Naive thymus-derived CD4-positive, alpha-beta T cell (primary cell): ENCODE data around the gene FGFR3. TPM values are rescaled to one million over a fixed set of nuclear protein-coding genes. Genes with fewer than 3 reads are reported as not detected.

Experiments used
- ATAC-seq: fragments of 150-1000 bp; cut with Tn5 transposase; 2 replicates; pipeline ENCODE4 v1.10.0; 2021; ENCODE audit warnings: mild to moderate bottlenecking, moderate library complexity
- CTCF ChIA-PET: fragments of 350-600 bp; sonication (Branson Sonifier 250); formaldehyde crosslinking; loops from one replicate; lab custom pipeline; 2021; ENCODE audit warnings: antibody characterized with exemption; lab: Charles Lee
- POLR2A ChIA-PET: fragments of 350-600 bp; sonication (Branson Sonifier 250); formaldehyde crosslinking; loops from one replicate; lab custom pipeline; 2021; ENCODE audit warnings: antibody characterized with exemption, inconsistent platforms; lab: Charles Lee
- DNase-seq, 9 donors: peaks; one replicate each; pipeline versions ENCODE4 v3.0.0 to v3.0.0-alpha.2; 2020 to 2022; ENCODE audit warnings: mixed read lengths in 1 of 9
- H3K27ac ChIP-seq: one replicate; pipeline ENCODE4 v1.7.0; 2013; ENCODE audit warnings: mild to moderate bottlenecking, low read depth, low read length, moderate library complexity
- H3K27me3 ChIP-seq, 2 donors: one replicate each; pipeline ENCODE4 v1.7.0; 2013; ENCODE audit warnings: low read length in 2 of 2, mild to moderate bottlenecking in 2 of 2, moderate library complexity in 2 of 2; ENCODE audit not compliant: control insufficient read depth in 2 of 2, insufficient read depth in 2 of 2
- H3K36me3 ChIP-seq, 3 experiments: 1 replicate in 2 of 3; 2 replicates in 1 of 3; pipeline ENCODE4 v1.7.0; 2013; ENCODE audit warnings: low read length in 3 of 3, mild to moderate bottlenecking in 3 of 3, moderate library complexity in 1 of 3; ENCODE audit not compliant: insufficient read depth in 3 of 3, control insufficient read depth in 2 of 3
- H3K4me1 ChIP-seq, 2 donors: one replicate each; pipeline ENCODE4 v1.7.0; 2013; ENCODE audit warnings: low read length in 2 of 2, mild to moderate bottlenecking in 2 of 2, moderate library complexity in 1 of 2; ENCODE audit not compliant: control insufficient read depth in 2 of 2, insufficient read depth in 2 of 2
- H3K4me3 ChIP-seq: 2 replicates; pipeline ENCODE4 v1.7.0; 2013; ENCODE audit warnings: mild to moderate bottlenecking, low read length
- H3K9me3 ChIP-seq, 3 experiments: 1 replicate in 2 of 3; 2 replicates in 1 of 3; pipeline ENCODE4 v1.7.0; 2013; ENCODE audit warnings: low read length in 3 of 3; ENCODE audit not compliant: control insufficient read depth in 2 of 3
- H3K27ac Mint-ChIP-seq, 9 donors: one replicate each; pipeline ENCODE4 v1.8.0; 2020 to 2022; ENCODE audit warnings: mixed read lengths in 9 of 9, mild to moderate bottlenecking in 8 of 9, moderate library complexity in 5 of 9, inconsistent platforms in 2 of 9
- H3K27me3 Mint-ChIP-seq, 5 donors: one replicate each; pipeline ENCODE4 v1.8.0; 2021 to 2022; ENCODE audit warnings: mixed read lengths in 5 of 5, mild to moderate bottlenecking in 1 of 5
- H3K36me3 Mint-ChIP-seq, 5 donors: one replicate each; pipeline ENCODE4 v1.8.0; 2020 to 2022; ENCODE audit warnings: mixed read lengths in 5 of 5, mild to moderate bottlenecking in 3 of 5, inconsistent platforms in 1 of 5
- H3K4me1 Mint-ChIP-seq, 7 donors: one replicate each; pipeline ENCODE4 v1.8.0; 2020 to 2022; ENCODE audit warnings: mixed read lengths in 7 of 7, mild to moderate bottlenecking in 3 of 7, inconsistent platforms in 1 of 7
- H3K4me3 Mint-ChIP-seq, 10 donors: one replicate each; pipeline ENCODE4 v1.8.0; 2020 to 2022; ENCODE audit warnings: mild to moderate bottlenecking in 10 of 10, mixed read lengths in 10 of 10, moderate library complexity in 6 of 10, inconsistent platforms in 2 of 10
- H3K9me3 Mint-ChIP-seq, 11 donors: one replicate each; pipeline ENCODE4 v1.8.0; 2020 to 2022; ENCODE audit warnings: mixed read lengths in 11 of 11, mild to moderate bottlenecking in 4 of 11, inconsistent platforms in 1 of 11, moderate library complexity in 1 of 11
- intact Hi-C, 2 donors: fragments of 100-400 bp; cut with micrococcal nuclease; formaldehyde crosslinking; loops; one replicate each; pipeline ENCODE4 v1.15.1; 2023
- polyA plus RNA-seq, 2 donors: library from polyadenylated mRNA; unstranded; fragments of 300-500 nt; fragmentation: Illumina TruSeq; gene quantifications; one replicate each; pipeline ENCODE4 v1.2.3, GENCODE V29; 2021
- total RNA-seq, 6 experiments: library from RNA in 5 of 6; stranded (reverse) in 5 of 6; gene quantifications; 1 replicate in 5 of 6; 2 replicates in 1 of 6; pipeline ENCODE4 v1.2.3 and lab custom pipeline; 2021 to 2026

The FGFR3 gene
- total and polyA plus RNA-seq, 7 experiments from 2014 or later: 1.0 TPM; not detected in 6

- peak overlapping the region in 4 of 10 donors; percentile 3 to 59 (median 12) for H3K4me3 Mint-ChIP-seq
Observed at GRCh38 chr4:1851575-1852410, 58.7 kb downstream of the FGFR3 start.

GRCh38 chr4:1852904-1853623 is 60.0 kb downstream of the FGFR3 start:
- intact Hi-C loops: no loop called here
- H3K27me3 Mint-ChIP-seq: no peaks in the 10 kb centered on the region
- ChIA-PET CTCF (no interaction called here), POLR2A (no interaction called here)
- H3K9me3 Mint-ChIP-seq: no peaks in the 10 kb centered on the region
- H3K27me3 ChIP-seq: no peaks in the 10 kb centered on the region
- DNase-seq: no peak
- H3K4me3 Mint-ChIP-seq: peak overlapping the region in 8 of 10 donors; percentile 4 to 79 (median 22)
- no peaks in the 10 kb centered on the region for H3K9me3 ChIP-seq
- H3K36me3 ChIP-seq: peaks cover 0 to 4% (median 0%) of the 10 kb centered on the region in 3 experiments
- H3K4me3 ChIP-seq: no peak overlapping the region
- peaks cover 36 to 52% (median 43%) of the 10 kb centered on the region in 7 donors for H3K4me1 Mint-ChIP-seq
- H3K27ac ChIP-seq: no peak overlapping the region
- no peak for ATAC-seq
- peaks cover 0 to 3% (median 0%) of the 10 kb centered on the region in 5 donors for H3K36me3 Mint-ChIP-seq
- peak overlapping the region in 3 of 9 donors; percentile 31 to 65 (median 46) for H3K27ac Mint-ChIP-seq
- peaks cover 10 to 14% of the 10 kb centered on the region in 2 donors for H3K4me1 ChIP-seq

More at GRCh38 chr4:1851575-1852410, 58.7 kb downstream of the FGFR3 start:
- ATAC-seq (no peak), DNase-seq (no peak)
- no peaks in the 10 kb centered on the region for H3K27me3 Mint-ChIP-seq
- peaks cover 0 to 10% (median 0%) of the 10 kb centered on the region in 3 experiments for H3K36me3 ChIP-seq
- no peaks in the 10 kb centered on the region for H3K27me3 ChIP-seq
- peaks cover 8 to 10% of the 10 kb centered on the region in 2 donors for H3K4me1 ChIP-seq
- peaks cover 0 to 7% (median 3%) of the 10 kb centered on the region in 5 donors for H3K36me3 Mint-ChIP-seq
- H3K4me1 Mint-ChIP-seq: peaks cover 30 to 43% (median 35%) of the 10 kb centered on the region in 7 donors
- intact Hi-C loops: no loop called here
- CTCF ChIA-PET: interaction anchor here (0.7 kb wide), 1 partner anchor 48 kb away, joined by 3 read pairs; no protein-coding TSS in a partner anchor
- peak overlapping the region in 2 of 9 donors; percentile 45 to 82 for H3K27ac Mint-ChIP-seq
- no peak overlapping the region for H3K27ac ChIP-seq
- no peak overlapping the region for H3K4me3 ChIP-seq
- no peaks in the 10 kb centered on the region for H3K9me3 Mint-ChIP-seq
- no peaks in the 10 kb centered on the region for H3K9me3 ChIP-seq
- POLR2A ChIA-PET: no interaction called here

GRCh38 chr4:1854752-1855151 is 61.7 kb downstream of the FGFR3 start:
- intact Hi-C loops: loop anchor here (5.0 kb wide), 3 partner anchors 507 to 613 kb away; partner anchors contain the start of genes CTBP1 (in 1 of the 2), RNF4 (in 1 of the 2) and UVSSA (in 1 of the 2)
- Histone ChIP-seq H3K36me3 (peaks cover 0 to 4% (median 0%) of the 10 kb centered on the region in 3 experiments), H3K4me1 (peaks cover 10 to 14% of the 10 kb centered on the region in 2 donors), H3K4me3 (peak overlapping the region; percentile 86), H3K9me3 (no peaks in the 10 kb centered on the region), H3K27ac (no peak overlapping the region), H3K27me3 (no peaks in the 10 kb centered on the region)
- Mint-ChIP-seq H3K4me3 (peak overlapping the region; percentile 67 to 88 (median 83)), H3K36me3 (peaks cover 0 to 3% (median 0%) of the 10 kb centered on the region in 5 donors), H3K27ac (peak overlapping the region in 6 of 9 donors; percentile 38 to 86 (median 72)), H3K27me3 (no peaks in the 10 kb centered on the region), H3K9me3 (no peaks in the 10 kb centered on the region), H3K4me1 (peaks cover 38 to 52% (median 45%) of the 10 kb centered on the region in 7 donors)
- ATAC-seq (no peak), DNase-seq (no peak)
- ChIA-PET POLR2A (interaction anchor here (0.6 to 7.7 kb wide), 5 partner anchors 14 to 184 kb away, joined by 3 to 74 read pairs (median 9); partner anchors contain the start of gene NSD2), CTCF (no interaction called here)

GRCh38 chr4:1855333-1856070 is 62.4 kb downstream of the FGFR3 start:
- CTCF ChIA-PET: no interaction called here
- peak overlapping the region in 6 of 9 donors; percentile 17 to 75 (median 47) for H3K27ac Mint-ChIP-seq
- intact Hi-C loops: loop anchor here (1.0 to 5.0 kb wide), 15 partner anchors 15 to 1108 kb away; partner anchors contain the start of genes CFAP99 (in 2 of the 2), SLBP (in 2 of the 2), ZFYVE28 (in 2 of the 2) and CTBP1 (in 1 of the 2)
- Histone ChIP-seq H3K27me3 (no peaks in the 10 kb centered on the region), H3K4me3 (peak overlapping the region; percentile 86), H3K36me3 (peaks cover 0 to 4% (median 0%) of the 10 kb centered on the region in 3 experiments), H3K9me3 (no peaks in the 10 kb centered on the region), H3K27ac (peak overlapping the region; percentile 70), H3K4me1 (peaks cover 10 to 14% of the 10 kb centered on the region in 2 donors)
- peak; percentile 31 for ATAC-seq
- H3K9me3 Mint-ChIP-seq: no peaks in the 10 kb centered on the region
- H3K36me3 Mint-ChIP-seq: peaks cover 0 to 3% (median 0%) of the 10 kb centered on the region in 5 donors
- peak in 2 of 9 donors; percentile 14 to 15 for DNase-seq
- H3K27me3 Mint-ChIP-seq: no peaks in the 10 kb centered on the region
- peaks cover 38 to 48% (median 45%) of the 10 kb centered on the region in 7 donors for H3K4me1 Mint-ChIP-seq
- peak overlapping the region; percentile 67 to 88 (median 83) for H3K4me3 Mint-ChIP-seq
- POLR2A ChIA-PET: interaction anchor here (0.6 to 7.7 kb wide), 6 partner anchors 9 to 185 kb away, joined by 3 to 74 read pairs (median 8); partner anchors contain the start of genes NSD2 and SLBP

GRCh38 chr4:1856071-1856942 is 63.2 kb downstream of the FGFR3 start, which contains the start of gene LETM1:
Gene LETM1, minus strand, starts transcription at chr4:1856156. Its CDS starts 206 bp downstream, at chr4:1855950.
- peaks cover 10 to 14% of the 10 kb centered on the region in 2 donors for H3K4me1 ChIP-seq
- POLR2A ChIA-PET: interaction anchor here (0.9 to 7.7 kb wide), 5 partner anchors 9 to 144 kb away, joined by 3 to 74 read pairs (median 9); partner anchors contain the start of genes NSD2 and SLBP
- ATAC-seq: peak; percentile 98

More at GRCh38 chr4:1856071-1856942, 63.2 kb downstream of the FGFR3 start, which contains the start of gene LETM1:
- CTCF ChIA-PET: interaction anchor here (0.6 to 0.9 kb wide), 2 partner anchors 11 to 24 kb away, joined by 3 read pairs; no protein-coding TSS in a partner anchor
- peak within 1 kb of the TSS in 8 of 9 donors; percentile 17 to 80 (median 48) for H3K27ac Mint-ChIP-seq
- peak; percentile 79 to 96 (median 88) for DNase-seq
- Histone ChIP-seq H3K4me3 (peak within 1 kb of the TSS; percentile 86), H3K27ac (peak within 1 kb of the TSS; percentile 70), H3K27me3 (no peaks in the 10 kb centered on the region), H3K36me3 (peaks cover 0 to 4% (median 0%) of the 10 kb centered on the region in 3 experiments), H3K9me3 (no peaks in the 10 kb centered on the region)
- H3K27me3 Mint-ChIP-seq: no peaks in the 10 kb centered on the region
- intact Hi-C loops: loop anchor here (1.0 to 5.0 kb wide), 15 partner anchors 14 to 1107 kb away; partner anchors contain the start of genes CFAP99 (in 2 of the 2), SLBP (in 2 of the 2), ZFYVE28 (in 2 of the 2) and CTBP1 (in 1 of the 2)
- H3K36me3 Mint-ChIP-seq: peaks cover 0 to 3% (median 0%) of the 10 kb centered on the region in 5 donors
- peaks cover 30 to 45% (median 40%) of the 10 kb centered on the region in 7 donors for H3K4me1 Mint-ChIP-seq
- H3K4me3 Mint-ChIP-seq: peak within 1 kb of the TSS; percentile 67 to 88 (median 83)
- H3K9me3 Mint-ChIP-seq: no peaks in the 10 kb centered on the region
